ENCODE results near the gene ACVR1B. TPM values are rescaled to one million over a fixed set of nuclear protein-coding genes. Genes with fewer than 3 reads are reported as not detected.

The ACVR1B gene
- total RNA-seq, 1 donor from 2014 or later = 13.8 TPM

DNA sequence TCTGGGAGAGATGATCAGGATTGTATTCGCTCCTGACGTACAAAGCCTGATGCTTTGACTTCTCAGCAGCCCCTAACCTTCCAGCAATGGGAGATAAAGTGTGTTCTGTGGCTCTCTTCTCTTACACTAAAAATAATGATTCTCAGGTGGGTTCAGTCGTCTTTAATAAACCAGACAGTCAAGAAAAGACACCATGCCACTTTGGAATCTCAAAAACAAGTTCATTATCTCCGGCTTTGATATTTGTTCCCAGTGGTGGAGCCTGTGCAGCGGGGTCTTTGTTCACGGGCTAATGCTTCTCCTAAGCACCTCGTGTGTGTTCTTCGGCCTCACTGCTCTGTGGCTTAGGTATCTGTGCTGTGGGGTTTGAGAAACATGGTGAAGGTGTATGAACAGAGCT is 1.6 kb downstream of the ACVR1B start:
- H4K20me1 ChIP-seq (ENCODE audit: low read depth) = peaks cover 50% of the 10 kb centered on the region
- peaks cover 7% of the 10 kb centered on the region for H3K4me1 ChIP-seq
- H3K27me3 ChIP-seq = peaks cover 32% of the 10 kb centered on the region
- H3K79me2 ChIP-seq (ENCODE audit: low read depth) = peaks cover 63% of the 10 kb centered on the region
- Mint-ChIP-seq H3K36me3 (peaks cover 4% of the 10 kb centered on the region), H3K4me3 (peak overlapping the region; percentile 93), H3K9me3 (no peaks in the 10 kb centered on the region), H3K4me1 (peaks cover 38% of the 10 kb centered on the region), H3K27ac (no peak overlapping the region), H3K27me3 (ENCODE audit: insufficient read depth, low read depth) (peaks cover 18% of the 10 kb centered on the region)
- TF ChIP-seq, protein P1, sequence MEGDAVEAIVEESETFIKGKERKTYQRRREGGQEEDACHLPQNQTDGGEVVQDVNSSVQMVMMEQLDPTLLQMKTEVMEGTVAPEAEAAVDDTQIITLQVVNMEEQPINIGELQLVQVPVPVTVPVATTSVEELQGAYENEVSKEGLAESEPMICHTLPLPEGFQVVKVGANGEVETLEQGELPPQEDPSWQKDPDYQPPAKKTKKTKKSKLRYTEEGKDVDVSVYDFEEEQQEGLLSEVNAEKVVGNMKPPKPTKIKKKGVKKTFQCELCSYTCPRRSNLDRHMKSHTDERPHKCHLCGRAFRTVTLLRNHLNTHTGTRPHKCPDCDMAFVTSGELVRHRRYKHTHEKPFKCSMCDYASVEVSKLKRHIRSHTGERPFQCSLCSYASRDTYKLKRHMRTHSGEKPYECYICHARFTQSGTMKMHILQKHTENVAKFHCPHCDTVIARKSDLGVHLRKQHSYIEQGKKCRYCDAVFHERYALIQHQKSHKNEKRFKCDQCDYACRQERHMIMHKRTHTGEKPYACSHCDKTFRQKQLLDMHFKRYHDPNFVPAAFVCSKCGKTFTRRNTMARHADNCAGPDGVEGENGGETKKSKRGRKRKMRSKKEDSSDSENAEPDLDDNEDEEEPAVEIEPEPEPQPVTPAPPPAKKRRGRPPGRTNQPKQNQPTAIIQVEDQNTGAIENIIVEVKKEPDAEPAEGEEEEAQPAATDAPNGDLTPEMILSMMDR (IDR thresholded peaks at IDR 0.05) = no peak
- TF ChIP-seq EZH2phosphoT487 (IDR thresholded peaks at IDR 0.05) (no peak), EZH2 (IDR thresholded peaks at IDR 0.05) (no peak)
- no peak overlapping the region for H2AFZ ChIP-seq (replicated peaks)
- peak overlapping the region; percentile 66 for H3K4me3 ChIP-seq
- H3K9me3 ChIP-seq (ENCODE audit: low read depth) = no peaks in the 10 kb centered on the region
- H3K27ac ChIP-seq = no peak overlapping the region
- H3K36me3 ChIP-seq = no peaks in the 10 kb centered on the region
- H3K4me2 ChIP-seq = peak overlapping the region; percentile 91
- H3K9ac ChIP-seq = no peak overlapping the region
- no peaks in the 10 kb centered on the region for H3F3A ChIP-seq (ENCODE audit: low read depth)
- DNase-seq (ENCODE audit: low spot score) = peak; percentile 43

GRCh38 chr12:51953864-51954263 is 2.4 kb downstream of the ACVR1B start:
- H3K79me2 ChIP-seq (ENCODE audit: low read depth) = peaks cover 70% of the 10 kb centered on the region
- peak overlapping the region; percentile 91 for H3K4me2 ChIP-seq

GRCh38 chr12:51954561-51955361 is 3.3 kb downstream of the ACVR1B start:
- H3K9me3 Mint-ChIP-seq = no peaks in the 10 kb centered on the region
- Histone ChIP-seq H3K9me3 (ENCODE audit: low read depth) (no peaks in the 10 kb centered on the region), H2AFZ (replicated peaks) (no peak overlapping the region), H3K36me3 (no peaks in the 10 kb centered on the region), H3K4me1 (peaks cover 7% of the 10 kb centered on the region), H3K9ac (no peak overlapping the region), H4K20me1 (ENCODE audit: low read depth) (peaks cover 62% of the 10 kb centered on the region), H3K27ac (no peak overlapping the region), H3F3A (ENCODE audit: low read depth) (no peaks in the 10 kb centered on the region), H3K4me3 (no peak overlapping the region), H3K4me2 (no peak overlapping the region), H3K79me2 (ENCODE audit: low read depth) (peaks cover 79% of the 10 kb centered on the region), H3K27me3 (peaks cover 15% of the 10 kb centered on the region)
- no peak for DNase-seq (ENCODE audit: low spot score)
- H3K27me3 Mint-ChIP-seq (ENCODE audit: insufficient read depth, low read depth) = peaks cover 5% of the 10 kb centered on the region
- H3K4me1 Mint-ChIP-seq = peaks cover 38% of the 10 kb centered on the region
- no peak overlapping the region for H3K4me3 Mint-ChIP-seq
- peaks cover 14% of the 10 kb centered on the region for H3K36me3 Mint-ChIP-seq
- H3K27ac Mint-ChIP-seq = no peak overlapping the region
- no peak for TF ChIP-seq EZH2 (IDR thresholded peaks at IDR 0.05)
- TF ChIP-seq EZH2phosphoT487 (IDR thresholded peaks at IDR 0.05) = no peak
- TF ChIP-seq, protein P1 (IDR thresholded peaks at IDR 0.05) = no peak

More at GRCh38 chr12:51953864-51954263, 2.4 kb downstream of the ACVR1B start:
- Histone ChIP-seq H3K9ac (no peak overlapping the region), H3K36me3 (no peaks in the 10 kb centered on the region), H4K20me1 (ENCODE audit: low read depth) (peaks cover 54% of the 10 kb centered on the region), H3K9me3 (ENCODE audit: low read depth) (no peaks in the 10 kb centered on the region), H3K27me3 (peaks cover 24% of the 10 kb centered on the region), H2AFZ (replicated peaks) (no peak overlapping the region), H3F3A (ENCODE audit: low read depth) (no peaks in the 10 kb centered on the region), H3K4me1 (peaks cover 7% of the 10 kb centered on the region), H3K4me3 (no peak overlapping the region), H3K27ac (no peak overlapping the region)
- Mint-ChIP-seq H3K4me3 (peak overlapping the region; percentile 93), H3K36me3 (peaks cover 5% of the 10 kb centered on the region), H3K27ac (no peak overlapping the region), H3K27me3 (ENCODE audit: insufficient read depth, low read depth) (peaks cover 14% of the 10 kb centered on the region), H3K9me3 (no peaks in the 10 kb centered on the region), H3K4me1 (peaks cover 38% of the 10 kb centered on the region)
- DNase-seq (ENCODE audit: low spot score) = no peak
- TF ChIP-seq EZH2phosphoT487 (IDR thresholded peaks at IDR 0.05) (no peak), EZH2 (IDR thresholded peaks at IDR 0.05) (no peak)
- TF ChIP-seq, protein P1 (IDR thresholded peaks at IDR 0.05) = no peak
